Neutrophil (primary cell): ENCODE data around the gene TTC21A.
A peak's percentile ranks its signal among the peaks of the same experiment; 100 is the strongest.

Experiments used
- H3K27ac ChIP-seq: fragments of 200-600 bp; sonication (generic); 2 replicates; pipeline ENCODE4 v1.5.1; 2016; ENCODE audit warnings: mild to moderate bottlenecking, moderate library complexity
- H3K27me3 ChIP-seq: fragments of 200-600 bp; sonication (generic); 2 replicates; pipeline ENCODE4 v1.6.0; 2016; ENCODE audit warnings: mild to moderate bottlenecking
- H3K36me3 ChIP-seq: fragments of 200-600 bp; sonication (generic); 2 replicates; pipeline ENCODE4 v1.5.1; 2017
- H3K4me1 ChIP-seq, 2 experiments: fragments of 200-600 bp in 1 of 2; sonication (generic) in 1 of 2; 1 replicate in 1 of 2; 2 replicates in 1 of 2; pipeline versions ENCODE4 v1.5.1 to v1.6.1; 2013 to 2016; ENCODE audit warnings: low read depth in 1 of 2, low read length in 1 of 2, mild to moderate bottlenecking in 1 of 2, moderate library complexity in 1 of 2; ENCODE audit not compliant: control insufficient read depth in 1 of 2, insufficient read depth in 1 of 2
- H3K4me3 ChIP-seq, 2 experiments: fragments of 200-600 bp in 1 of 2; sonication (generic) in 1 of 2; 1 replicate in 1 of 2; 2 replicates in 1 of 2; pipeline ENCODE4 v1.5.1; 2013 to 2016; ENCODE audit warnings: low read depth in 1 of 2, low read length in 1 of 2, mild to moderate bottlenecking in 1 of 2, moderate library complexity in 1 of 2
- H3K9me3 ChIP-seq: fragments of 200-600 bp; sonication (generic); 2 replicates; pipeline ENCODE4 v1.5.1; 2016
- TF ChIP-seq, protein P1 (sequence below): fragments of 200-600 bp; sonication (generic); IDR thresholded peaks from 2 replicates; pipeline ENCODE4 v1.5.1; 2016; ENCODE audit warnings: antibody characterized with exemption

TTC21A gene

DNA sequence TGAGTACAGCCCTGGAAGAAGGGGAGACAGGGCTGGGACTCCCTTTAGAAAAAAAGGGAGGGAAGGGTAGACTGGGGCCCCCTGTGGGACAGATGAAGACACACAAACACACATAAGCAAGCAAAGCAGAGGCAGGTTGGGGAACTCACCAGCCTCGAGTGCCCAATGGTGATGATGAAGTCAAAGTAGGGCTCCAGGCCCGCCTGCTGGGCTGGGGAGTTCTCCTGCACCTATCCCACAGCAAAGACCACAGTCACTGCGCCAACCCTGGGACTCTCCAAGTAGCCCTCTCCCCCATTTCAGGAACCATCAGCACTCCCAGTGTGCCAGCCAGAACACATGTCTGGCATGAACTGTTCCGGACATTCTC lies 4.2 kb upstream of the TTC21A start:
- H3K4me1 ChIP-seq = peaks cover 20 to 26% of the 10 kb centered on the region in 2 experiments
- no peaks in the 10 kb centered on the region for H3K9me3 ChIP-seq
- H3K27ac ChIP-seq = no peak overlapping the region
- H3K36me3 ChIP-seq = peaks cover 27% of the 10 kb centered on the region
- H3K4me3 ChIP-seq = no peak overlapping the region
- no peaks in the 10 kb centered on the region for H3K27me3 ChIP-seq
- TF ChIP-seq, protein P1, sequence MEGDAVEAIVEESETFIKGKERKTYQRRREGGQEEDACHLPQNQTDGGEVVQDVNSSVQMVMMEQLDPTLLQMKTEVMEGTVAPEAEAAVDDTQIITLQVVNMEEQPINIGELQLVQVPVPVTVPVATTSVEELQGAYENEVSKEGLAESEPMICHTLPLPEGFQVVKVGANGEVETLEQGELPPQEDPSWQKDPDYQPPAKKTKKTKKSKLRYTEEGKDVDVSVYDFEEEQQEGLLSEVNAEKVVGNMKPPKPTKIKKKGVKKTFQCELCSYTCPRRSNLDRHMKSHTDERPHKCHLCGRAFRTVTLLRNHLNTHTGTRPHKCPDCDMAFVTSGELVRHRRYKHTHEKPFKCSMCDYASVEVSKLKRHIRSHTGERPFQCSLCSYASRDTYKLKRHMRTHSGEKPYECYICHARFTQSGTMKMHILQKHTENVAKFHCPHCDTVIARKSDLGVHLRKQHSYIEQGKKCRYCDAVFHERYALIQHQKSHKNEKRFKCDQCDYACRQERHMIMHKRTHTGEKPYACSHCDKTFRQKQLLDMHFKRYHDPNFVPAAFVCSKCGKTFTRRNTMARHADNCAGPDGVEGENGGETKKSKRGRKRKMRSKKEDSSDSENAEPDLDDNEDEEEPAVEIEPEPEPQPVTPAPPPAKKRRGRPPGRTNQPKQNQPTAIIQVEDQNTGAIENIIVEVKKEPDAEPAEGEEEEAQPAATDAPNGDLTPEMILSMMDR = no peak

DNA sequence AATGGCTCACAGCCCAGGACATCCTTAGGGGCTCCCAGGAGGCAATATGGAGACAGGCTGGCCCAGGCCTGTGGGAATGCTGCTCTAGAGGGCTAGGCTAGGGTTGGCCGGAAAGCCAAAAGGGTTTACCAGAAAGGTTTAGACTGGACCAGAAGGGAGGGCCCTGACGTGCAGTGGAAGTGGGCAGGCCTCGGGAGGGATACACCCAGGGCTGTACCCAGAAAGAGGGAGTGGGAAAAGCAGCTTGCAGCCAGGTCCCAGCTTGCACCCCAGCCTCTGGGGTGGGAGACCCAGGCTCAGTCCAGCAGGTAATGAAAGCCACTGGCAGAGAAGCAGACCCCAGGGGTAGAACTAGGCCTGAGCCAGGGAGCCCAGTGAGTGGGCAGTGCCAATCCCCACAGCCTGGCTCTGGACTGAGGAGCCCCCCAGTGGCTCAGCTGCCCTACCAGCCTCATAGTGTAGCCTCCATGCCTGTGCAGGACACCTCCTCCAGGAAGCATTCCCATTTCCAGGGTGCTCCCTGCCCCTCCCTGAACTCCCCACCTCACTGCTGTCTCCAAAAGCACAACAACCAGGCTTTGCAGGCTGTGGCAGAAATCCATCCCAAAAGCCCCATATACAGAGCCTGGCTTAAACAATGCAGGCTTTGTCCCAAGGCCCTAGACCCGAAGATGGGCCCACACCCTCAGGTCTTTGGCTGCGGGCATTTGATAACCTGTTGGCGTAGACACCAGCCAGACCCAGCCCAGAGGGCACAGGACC lies 3.5 kb upstream of the TTC21A start:
- Histone ChIP-seq H3K36me3 (peaks cover 21% of the 10 kb centered on the region), H3K27ac (no peak overlapping the region), H3K9me3 (no peaks in the 10 kb centered on the region), H3K4me3 (no peak overlapping the region), H3K4me1 (peaks cover 24 to 28% of the 10 kb centered on the region in 2 experiments), H3K27me3 (no peaks in the 10 kb centered on the region)
- TF ChIP-seq, protein P1 = no peak

DNA sequence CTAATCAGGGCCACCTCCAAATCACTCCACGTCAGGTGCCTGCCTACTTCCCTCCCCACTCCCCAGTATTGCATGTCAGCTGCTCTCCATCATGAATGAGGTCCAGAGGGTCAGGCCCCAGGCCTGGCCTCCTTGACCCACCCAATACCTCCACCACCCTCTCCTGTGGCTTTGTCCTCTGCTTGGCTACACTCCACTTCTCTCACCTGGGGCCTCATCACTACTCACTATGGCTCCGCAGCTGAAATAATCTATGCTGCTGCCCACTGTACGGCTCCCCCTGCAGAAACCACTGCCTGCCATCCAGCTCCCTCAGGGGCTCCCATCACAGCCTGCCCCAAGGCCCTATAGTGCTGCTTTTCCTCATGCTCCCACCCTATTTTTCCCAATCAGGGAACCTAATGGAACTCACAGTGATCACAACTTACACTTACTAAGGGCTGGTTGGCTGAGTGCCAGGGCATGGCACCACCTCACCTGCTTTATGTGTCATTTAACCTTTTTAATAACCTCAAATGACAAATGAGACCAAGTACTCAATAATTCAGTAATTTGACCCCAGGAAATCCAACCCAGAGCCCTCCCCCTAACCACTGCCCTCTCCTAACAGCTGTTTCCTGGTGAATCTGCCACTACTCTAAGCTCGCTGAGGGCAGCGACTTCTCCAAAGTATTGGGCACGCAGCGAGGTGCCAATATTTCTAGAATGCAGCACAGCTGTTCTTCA lies 2.4 kb upstream of the TTC21A start:
- Histone ChIP-seq H3K27ac (no peak overlapping the region), H3K4me1 (peaks cover 24 to 28% of the 10 kb centered on the region in 2 experiments), H3K4me3 (no peak overlapping the region), H3K36me3 (peaks cover 9% of the 10 kb centered on the region), H3K27me3 (no peaks in the 10 kb centered on the region), H3K9me3 (no peaks in the 10 kb centered on the region)
- TF ChIP-seq, protein P1 = no peak

DNA sequence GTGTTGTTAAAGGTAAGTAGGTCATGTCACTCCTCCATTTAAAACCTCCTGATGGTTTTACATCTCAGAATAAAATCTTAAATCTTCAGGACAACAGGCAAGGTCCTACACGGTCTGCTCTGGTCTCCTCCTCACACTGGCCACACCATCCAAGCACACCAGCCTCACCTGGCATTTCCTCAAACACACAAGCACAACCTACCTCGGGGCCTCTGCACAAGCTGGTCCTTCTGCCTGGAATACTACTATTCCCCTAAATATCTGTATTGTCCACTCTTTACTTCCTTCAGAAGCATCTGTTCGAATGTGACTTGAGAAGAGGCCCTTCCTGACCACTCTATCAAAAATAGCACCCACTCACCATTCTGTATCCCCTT lies 1.8 kb upstream of the TTC21A start:
- Histone ChIP-seq H3K27ac (no peak overlapping the region), H3K27me3 (no peaks in the 10 kb centered on the region), H3K4me1 (peaks cover 24 to 28% of the 10 kb centered on the region in 2 experiments), H3K36me3 (peaks cover 4% of the 10 kb centered on the region), H3K9me3 (no peaks in the 10 kb centered on the region), H3K4me3 (no peak overlapping the region)
- TF ChIP-seq, protein P1 = no peak

DNA sequence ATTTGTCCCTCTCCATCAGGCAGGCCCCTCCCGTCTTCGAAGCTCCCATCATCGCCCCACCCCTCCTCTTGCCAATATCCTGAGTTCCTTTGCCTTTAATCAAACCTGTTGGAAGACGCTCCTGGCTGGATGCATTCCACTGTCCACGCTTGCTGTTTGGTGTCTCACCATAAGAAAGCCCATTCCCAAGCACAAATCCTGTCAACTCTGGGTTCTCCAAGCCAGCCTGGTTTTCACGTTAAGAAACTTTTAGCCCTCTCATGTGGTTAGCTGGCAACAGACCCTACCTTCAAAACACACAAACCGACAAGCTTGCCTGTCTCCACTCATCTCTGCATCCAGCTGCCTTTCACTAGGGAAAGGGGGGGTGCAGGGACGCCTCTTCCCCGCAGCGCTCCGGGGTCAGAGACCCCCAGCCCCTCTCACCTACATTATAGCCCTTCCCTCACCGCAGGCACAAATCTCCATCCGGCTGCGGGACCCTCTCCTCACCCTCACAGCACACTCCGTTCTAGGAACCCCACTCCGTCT lies 1.1 kb upstream of the TTC21A start:
- Histone ChIP-seq H3K27me3 (no peaks in the 10 kb centered on the region), H3K4me3 (peak overlapping the region; percentile 86 to 87), H3K36me3 (no peaks in the 10 kb centered on the region), H3K27ac (no peak overlapping the region), H3K9me3 (no peaks in the 10 kb centered on the region), H3K4me1 (peaks cover 24 to 28% of the 10 kb centered on the region in 2 experiments)
- TF ChIP-seq, protein P1 = no peak
